Measurements from ENCODE around the gene PPP1R3A. TPM values are rescaled to one million over a fixed set of nuclear protein-coding genes. Genes with fewer than 3 reads are reported as not detected.

PPP1R3A gene
- total and polyA plus RNA-seq, 2 of the 4 experiments (the other 2 are of a cell fraction): not detected

DNA sequence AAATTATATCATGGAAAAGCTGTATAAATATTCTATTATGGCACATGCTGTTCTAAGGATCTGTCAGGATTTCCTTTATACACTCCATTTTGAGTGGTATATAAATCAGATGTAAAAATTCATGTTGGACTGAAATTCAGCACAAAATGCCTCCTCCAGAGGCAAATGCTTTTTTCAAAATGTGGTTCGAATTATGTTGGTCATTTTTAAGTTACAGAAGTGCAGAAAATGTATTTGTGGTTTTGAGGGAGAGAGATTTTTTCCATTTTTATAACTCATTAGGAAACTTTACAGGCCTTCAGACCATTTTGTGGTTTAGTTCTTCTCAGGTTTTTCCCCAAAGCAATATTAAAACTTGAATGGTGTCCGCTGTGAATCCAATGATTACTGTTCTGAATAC lies 2.9 kb downstream of the PPP1R3A start:
- no peak overlapping the region for H2AFZ ChIP-seq (replicated peaks; ENCODE audit: low read length, poor library complexity)
- no peak overlapping the region for H3K4ac ChIP-seq (ENCODE audit: low read depth, low read length)
- no peak overlapping the region for H4K91ac ChIP-seq (ENCODE audit: insufficient read depth, low read depth, low read length)
- H3K4me3 ChIP-seq (ENCODE audit: insufficient read depth, low read depth, low read length): no peak overlapping the region
- no peaks in the 10 kb centered on the region for H3K36me3 ChIP-seq (ENCODE audit: control insufficient read depth, insufficient read depth, low read length)
- in situ Hi-C loops (cut with MboI; ENCODE audit: low sequenced_read_pairs): no loop called here
- H2BK120ac ChIP-seq (ENCODE audit: low read depth, low read length): no peak overlapping the region
- no peaks in the 10 kb centered on the region for H3K27me3 ChIP-seq (ENCODE audit: control insufficient read depth, insufficient read depth, low read length)
- H3K27ac ChIP-seq (ENCODE audit: insufficient read depth, low read length): no peak overlapping the region
- no peak overlapping the region for H2BK20ac ChIP-seq (ENCODE audit: low read depth, low read length)
- no peak overlapping the region for H2AK9ac ChIP-seq (replicated peaks; ENCODE audit: low read depth, low read length, poor library complexity)
- WGBS, 2 experiments (ENCODE audit: extremely low coverage in 2 of 2, insufficient read length in 1 of 2): no CpG with 5 or more reads among the region's 2 CpGs
- no peaks in the 10 kb centered on the region for H4K20me1 ChIP-seq (ENCODE audit: insufficient read depth, low read length)
- no peak overlapping the region for H3K4me2 ChIP-seq (ENCODE audit: low read depth, low read length)
- no peak overlapping the region for H4K5ac ChIP-seq (ENCODE audit: low read depth, low read length)
- ChIA-PET CTCF (no interaction called here), POLR2A (ENCODE audit: unreplicated experiment) (no interaction called here)
- no peaks in the 10 kb centered on the region for H3K79me1 ChIP-seq (ENCODE audit: low read depth in 1 of 2, low read length in 2 of 2)
- TF ChIP-seq POLR2A (IDR thresholded peaks at IDR 0.05; ENCODE audit: low read depth, low read length): no peak
- TF ChIP-seq, protein P1, sequence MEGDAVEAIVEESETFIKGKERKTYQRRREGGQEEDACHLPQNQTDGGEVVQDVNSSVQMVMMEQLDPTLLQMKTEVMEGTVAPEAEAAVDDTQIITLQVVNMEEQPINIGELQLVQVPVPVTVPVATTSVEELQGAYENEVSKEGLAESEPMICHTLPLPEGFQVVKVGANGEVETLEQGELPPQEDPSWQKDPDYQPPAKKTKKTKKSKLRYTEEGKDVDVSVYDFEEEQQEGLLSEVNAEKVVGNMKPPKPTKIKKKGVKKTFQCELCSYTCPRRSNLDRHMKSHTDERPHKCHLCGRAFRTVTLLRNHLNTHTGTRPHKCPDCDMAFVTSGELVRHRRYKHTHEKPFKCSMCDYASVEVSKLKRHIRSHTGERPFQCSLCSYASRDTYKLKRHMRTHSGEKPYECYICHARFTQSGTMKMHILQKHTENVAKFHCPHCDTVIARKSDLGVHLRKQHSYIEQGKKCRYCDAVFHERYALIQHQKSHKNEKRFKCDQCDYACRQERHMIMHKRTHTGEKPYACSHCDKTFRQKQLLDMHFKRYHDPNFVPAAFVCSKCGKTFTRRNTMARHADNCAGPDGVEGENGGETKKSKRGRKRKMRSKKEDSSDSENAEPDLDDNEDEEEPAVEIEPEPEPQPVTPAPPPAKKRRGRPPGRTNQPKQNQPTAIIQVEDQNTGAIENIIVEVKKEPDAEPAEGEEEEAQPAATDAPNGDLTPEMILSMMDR (conservative IDR thresholded peaks at IDR 0.05; ENCODE audit: low read depth, low read length): no peak
- no peak for TF ChIP-seq CEBPB (IDR thresholded peaks at IDR 0.05; ENCODE audit: low read depth, low read length)
- TF ChIP-seq NFE2L2 (IDR thresholded peaks at IDR 0.05; ENCODE audit: low read depth, low read length): no peak
- no peaks in the 10 kb centered on the region for H3K4me1 ChIP-seq (ENCODE audit: control insufficient read depth, insufficient read depth, low read length)
- no peak overlapping the region for H3K18ac ChIP-seq (ENCODE audit: low read depth, low read length)
- ATAC-seq (ENCODE audit: low read depth) (no peak), DNase-seq (no peak)
- H2BK15ac ChIP-seq (ENCODE audit: low read depth, low read length): no peak overlapping the region
- no peak overlapping the region for H3K14ac ChIP-seq (replicated peaks; ENCODE audit: low read depth, low read length)
- intact Hi-C loops (cut with micrococcal nuclease): no loop called here
- no peak overlapping the region for H4K8ac ChIP-seq (ENCODE audit: low read depth in 2 of 2, low read length in 2 of 2)
- BruUV-seq (replicated peaks): no TSS peak
- H3K23ac ChIP-seq (ENCODE audit: low read depth, low read length): no peak overlapping the region
- no peak overlapping the region for H3K9ac ChIP-seq (ENCODE audit: low read depth, low read length)
- H2BK5ac ChIP-seq (ENCODE audit: low read depth, low read length, poor library complexity, severe bottlenecking): no peak overlapping the region
- dilution Hi-C loops (cut with HindIII; ENCODE audit: low sequenced_read_pairs, unreplicated experiment): no loop called here
- H3K56ac ChIP-seq (ENCODE audit: extremely low read depth, insufficient read depth, low read length): no peak overlapping the region
- no peaks in the 10 kb centered on the region for H3K9me3 ChIP-seq (ENCODE audit: control insufficient read depth, insufficient read depth, low read length)
- no peak overlapping the region for H2AK5ac ChIP-seq (ENCODE audit: low read depth, low read length)
- no peaks in the 10 kb centered on the region for H3K9me1 ChIP-seq (ENCODE audit: insufficient read depth, low read length)

All from IMR-90 (cell line).